ENCODE data around the gene NDUFS4. TPM values are rescaled to one million over a fixed set of nuclear protein-coding genes. Genes with fewer than 3 reads are reported as not detected.

NDUFS4 gene
- total RNA-seq, 1 experiment from 2014 or later: 92.9 TPM

- Histone ChIP-seq H3K18ac (ENCODE audit: insufficient read length, low read depth, low read length) (no peak overlapping the region), H3K79me1 (ENCODE audit: insufficient read depth, low read depth, low read length, poor library complexity, severe bottlenecking) (no peaks in the 10 kb centered on the region), H3K56ac (ENCODE audit: insufficient read length, low read depth, low read length) (no peak overlapping the region), H3K4me2 (ENCODE audit: insufficient read depth, insufficient read length, low read length) (no peak overlapping the region), H2BK15ac (ENCODE audit: low read depth, low read length) (no peak overlapping the region), H3K4me1 (ENCODE audit: insufficient read depth, low read length) (peaks cover 4% of the 10 kb centered on the region; the same call in 1 of the 2 replicates), H2AK5ac (ENCODE audit: insufficient read length, low read length) (no peak overlapping the region), H4K5ac (ENCODE audit: insufficient read length, low read depth, low read length) (no peak overlapping the region), H3K9ac (ENCODE audit: extremely low read depth, insufficient read length, low read length) (no peak overlapping the region), H2BK12ac (ENCODE audit: insufficient read length, low read depth, low read length) (no peak overlapping the region), H2AFZ (ENCODE audit: low read length) (no peak overlapping the region), H4K91ac (ENCODE audit: insufficient read length, low read depth, low read length) (no peak overlapping the region), H3K9me3 (ENCODE audit: control insufficient read depth, low read depth, low read length) (no peaks in the 10 kb centered on the region), H3K27me3 (ENCODE audit: insufficient read depth, low read length) (no peaks in the 10 kb centered on the region), H3K23ac (ENCODE audit: insufficient read length, low read depth, low read length) (no peak overlapping the region), H4K20me1 (ENCODE audit: control insufficient read depth, insufficient read depth, insufficient read length) (no peaks in the 10 kb centered on the region), H2BK20ac (ENCODE audit: low read depth, low read length, poor library complexity, severe bottlenecking) (no peak overlapping the region), H2BK5ac (ENCODE audit: insufficient read length, low read length) (no peak overlapping the region), H4K8ac (replicated peaks; ENCODE audit: insufficient read length, low read depth, low read length) (no peak overlapping the region), H3T11ph (ENCODE audit: low read length) (no peak overlapping the region), H3K79me2 (ENCODE audit: insufficient read depth, low read length) (no peaks in the 10 kb centered on the region), H3K14ac (ENCODE audit: insufficient read depth, low read length) (no peak overlapping the region), H3K4ac (ENCODE audit: low read depth, low read length) (no peak overlapping the region), H3K23me2 (ENCODE audit: insufficient read length, low read depth, low read length, poor library complexity, severe bottlenecking) (no peaks in the 10 kb centered on the region), H2BK120ac (ENCODE audit: low read depth, low read length, poor library complexity, severe bottlenecking) (no peak overlapping the region), H3K27ac (ENCODE audit: insufficient read length, low read depth, low read length) (no peak overlapping the region)
- TF ChIP-seq CTCF (conservative IDR thresholded peaks at IDR 0.05): no peak
- no CpG with 5 or more reads among the region's 3 CpGs for WGBS (ENCODE audit: extremely low coverage, insufficient read length, low lambda C conversion rate)
- Mint-ChIP-seq H3K27me3 (ENCODE audit: low read depth) (no peaks in the 10 kb centered on the region), H3K27ac (peak overlapping the region in 2 of 3 experiments; percentile 48 to 76; a peak in 3 of 7 replicates), H3K4me1 (peaks cover 45 to 48% of the 10 kb centered on the region in 2 experiments), H3K9me3 (no peaks in the 10 kb centered on the region), H3K4me3 (no peak overlapping the region), H3K36me3 (ENCODE audit: insufficient read depth in 1 of 3, low read depth in 3 of 3) (peaks cover 2 to 9% (median 5%) of the 10 kb centered on the region in 3 experiments; a peak in 4 of 7 replicates)
- no peak for DNase-seq
These were observed 81.6 kb downstream of the NDUFS4 start for GRCh38 chr5:53642061-53642460.
